HG03558 (cell line): ENCODE data around the gene CFAP119.

Experiments
- ATAC-seq: cut with Tn5 transposase; IDR thresholded peaks from one replicate; pipeline ENCODE4 v1.9.1; 2021; ENCODE audit warnings: moderate number of reproducible peaks; ENCODE audit not compliant: unreplicated experiment; ENCODE audit errors: extremely low read depth

CFAP119 gene

GRCh38 chr16:30720086-30720485, 41.8 kb downstream of the CFAP119 start:
- ATAC-seq: no peak

GRCh38 chr16:30715750-30716445, 46.0 kb downstream of the CFAP119 start:
- ATAC-seq: no peak

- no peak for ATAC-seq
Observed at GRCh38 chr16:30711712-30712111, 50.1 kb downstream of the CFAP119 start.

- no peak for ATAC-seq
Observed at GRCh38 chr16:30710971-30711370, 50.9 kb downstream of the CFAP119 start.
